Skin of body (tissue), 2 donors: ENCODE measurements around the gene GATB. TPM values are rescaled to one million over a fixed set of nuclear protein-coding genes. Genes with fewer than 3 reads are reported as not detected.

ENCODE experiments used
- DNase-seq: peaks from one replicate; lab custom pipeline; 2025; lab: John Stamatoyannopoulos, UW
- total RNA-seq: library from RNA; depleted of rRNA; stranded (reverse); fragments of >200 nt; gene quantifications from one replicate; pipeline ENCODE4 v1.2.3, GENCODE V29; 2014

GATB gene
- total RNA-seq, 1 donor from 2014 or later: 17.9 TPM

GRCh38 chr4:151675411-151675971 is 85.3 kb downstream of the GATB start:
- no peak for DNase-seq

GRCh38 chr4:151674804-151675391 is 85.9 kb downstream of the GATB start:
- peak; percentile 32 for DNase-seq

DNA sequence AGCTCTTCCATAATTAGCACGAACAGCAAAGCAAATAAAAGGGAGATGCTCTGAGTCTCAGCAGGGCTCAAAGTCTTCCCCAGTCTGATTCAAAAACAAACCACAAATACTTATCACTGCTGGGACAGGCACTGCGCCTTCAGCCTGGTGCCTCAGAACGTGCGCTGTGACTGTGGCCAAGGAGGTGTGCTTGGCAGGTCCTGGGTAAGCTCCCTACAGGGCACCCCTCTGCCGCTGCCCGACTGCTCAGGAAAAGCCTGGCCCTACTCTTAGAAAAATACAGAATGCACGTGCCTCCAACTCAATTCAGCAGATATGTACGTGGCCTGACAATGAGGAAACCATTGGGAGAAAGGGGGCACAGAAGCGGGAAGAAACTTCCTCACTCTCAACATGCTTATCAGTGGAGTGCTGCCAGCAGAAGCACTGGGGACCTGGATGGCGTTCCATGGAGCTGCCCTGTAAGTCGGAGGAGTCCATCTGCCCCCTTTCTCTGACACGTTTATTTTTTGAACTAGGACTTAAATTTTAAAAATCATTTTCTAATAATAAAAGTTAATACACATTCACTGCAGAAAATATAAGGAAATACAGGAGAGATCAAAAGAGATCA is 86.8 kb downstream of the GATB start:
- no peak for DNase-seq

GRCh38 chr4:151672996-151673395 is 87.8 kb downstream of the GATB start:
- no peak for DNase-seq

GRCh38 chr4:151671541-151672059 is 89.2 kb downstream of the GATB start:
- no peak for DNase-seq

- DNase-seq: no peak
Measured at GRCh38 chr4:151670843-151671242, 90.0 kb downstream of the GATB start.

- no peak for DNase-seq
Measured at GRCh38 chr4:151669990-151670389, 90.8 kb downstream of the GATB start.

GRCh38 chr4:151668689-151669402 is 92.0 kb downstream of the GATB start:
- DNase-seq: no peak

DNA sequence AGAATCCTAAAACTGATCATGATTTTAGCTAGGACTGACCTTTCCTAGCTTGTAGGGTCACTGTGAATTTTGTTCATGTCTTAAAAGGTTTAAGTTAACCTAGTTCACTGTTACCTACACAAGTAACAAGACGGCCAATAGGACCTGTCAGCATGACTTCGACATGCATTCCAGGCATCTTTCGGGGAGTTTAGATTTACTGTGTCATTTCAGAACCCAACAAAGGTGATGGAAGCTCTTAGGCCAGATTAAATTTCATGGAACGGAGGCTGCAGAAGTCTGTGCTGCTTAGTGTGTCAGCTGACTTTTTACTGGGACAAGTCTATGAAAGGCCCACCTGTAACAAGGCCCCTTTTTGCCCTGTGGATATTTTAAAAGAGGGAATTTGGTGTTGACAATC is 93.1 kb downstream of the GATB start:
- no peak for DNase-seq

GRCh38 chr4:151667048-151667447 is 93.8 kb downstream of the GATB start:
- peak; percentile 89 for DNase-seq

GRCh38 chr4:151666501-151666900 is 94.3 kb downstream of the GATB start:
- no peak for DNase-seq

GRCh38 chr4:151665785-151666127 is 95.1 kb downstream of the GATB start:
- no peak for DNase-seq

DNA sequence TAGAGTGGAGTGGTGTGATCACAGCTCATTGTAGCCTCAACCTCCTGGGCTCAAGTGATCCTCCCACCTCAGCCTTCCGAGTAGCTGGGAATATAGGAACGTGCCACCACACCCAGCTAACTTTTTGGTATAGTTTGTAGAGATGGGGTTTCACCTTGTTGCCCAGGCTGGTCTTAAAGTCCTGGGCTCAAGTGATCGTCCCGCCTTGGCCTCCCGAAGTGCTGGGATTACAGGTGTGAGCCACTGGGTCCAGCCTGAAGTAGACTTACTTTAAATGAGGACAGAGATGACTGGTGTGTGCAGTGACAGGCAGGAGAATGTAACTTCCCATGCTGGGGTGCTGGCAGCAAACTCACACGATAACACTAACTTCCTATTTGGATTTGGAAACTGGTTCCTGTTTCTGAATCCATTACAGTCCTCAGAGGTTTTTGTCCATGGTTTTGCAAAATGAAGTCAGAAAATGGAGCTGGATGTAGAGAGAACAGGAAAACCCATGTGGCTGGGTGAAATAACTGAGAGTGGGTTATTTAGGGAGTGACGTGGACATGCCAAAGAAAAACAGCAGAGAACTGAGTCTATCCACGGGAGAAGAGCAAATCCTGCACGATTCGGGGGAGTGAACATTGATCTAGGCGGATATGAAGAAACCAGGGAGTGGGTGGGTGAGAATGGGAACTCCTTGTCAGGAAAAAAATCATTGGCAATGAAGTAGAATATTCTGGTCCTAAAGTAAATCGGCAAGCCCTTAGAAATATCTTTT is 95.6 kb downstream of the GATB start:
- no peak for DNase-seq

- DNase-seq: no peak
Measured at GRCh38 chr4:151664289-151664688, 96.5 kb downstream of the GATB start.

DNA sequence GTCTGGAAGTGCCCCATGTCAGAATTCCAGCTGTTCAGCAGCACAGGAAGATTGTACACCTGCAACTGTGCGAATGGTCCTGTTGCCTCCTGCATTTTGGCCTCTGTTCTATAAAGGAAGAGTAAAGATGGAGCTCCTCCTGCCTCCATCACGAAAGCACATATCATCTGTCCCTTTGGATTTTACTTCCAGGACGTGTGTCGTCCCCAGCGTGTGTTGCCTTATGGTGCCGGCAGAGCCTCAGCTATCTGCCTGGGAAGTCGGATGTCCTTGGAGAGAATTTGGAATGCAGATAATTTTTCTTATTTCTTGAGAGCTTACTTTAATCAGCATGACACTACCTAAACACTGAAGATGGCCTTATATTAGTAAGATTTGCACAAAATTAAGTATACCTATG is 97.7 kb downstream of the GATB start:
- DNase-seq: no peak

DNA sequence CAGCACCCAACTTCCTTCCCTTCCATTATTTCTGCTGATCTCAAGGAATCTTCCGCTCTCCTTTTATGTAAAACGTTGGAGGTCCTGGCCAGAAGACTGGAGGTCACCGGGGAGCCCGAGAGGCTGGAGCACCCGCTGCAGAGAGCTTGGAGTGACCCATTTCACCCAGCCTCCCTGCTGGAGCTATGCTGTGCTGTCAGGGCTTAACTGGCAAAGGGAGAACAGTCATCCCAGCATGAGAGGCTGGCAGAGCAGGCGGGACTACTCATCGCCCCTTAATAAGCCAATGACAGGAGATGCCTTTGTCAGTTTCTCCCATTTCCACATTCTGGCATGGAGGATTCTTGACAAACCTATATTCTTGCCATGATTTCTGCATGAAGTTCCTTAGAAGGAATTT is 98.9 kb downstream of the GATB start:
- no peak for DNase-seq

DNA sequence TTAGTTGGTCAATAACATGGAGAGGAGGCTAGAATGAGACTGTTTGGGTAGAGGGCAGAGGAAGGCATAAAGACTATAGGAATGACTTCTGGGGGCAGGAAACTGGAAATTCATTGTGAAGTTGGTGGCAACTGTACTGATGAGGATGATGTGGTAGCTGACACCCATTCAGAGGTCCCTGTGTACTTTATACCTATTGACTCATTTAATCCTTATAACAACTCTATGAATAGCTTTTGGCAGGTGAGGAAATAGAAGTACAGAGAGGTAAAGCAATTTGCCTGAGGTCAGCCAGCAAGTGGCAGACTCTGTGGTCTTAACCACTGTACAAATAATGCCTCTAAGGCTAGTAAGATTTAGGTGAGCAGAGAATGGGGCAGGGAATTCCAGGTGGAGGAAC is 100.1 kb downstream of the GATB start:
- no peak for DNase-seq

GRCh38 chr4:151659601-151660364 is 101.0 kb downstream of the GATB start:
- peak; percentile 23 for DNase-seq

GRCh38 chr4:151658959-151659600 is 101.7 kb downstream of the GATB start:
- peak; percentile 67 for DNase-seq

- DNase-seq: no peak
Measured at GRCh38 chr4:151657896-151658295, 102.9 kb downstream of the GATB start.
